Stimulated activated CD8-positive, alpha-beta memory T cell treated with anti-CD3 and anti-CD28 coated beads, Interleukin-12 subunit alpha, Interleukin-12 subunit beta, amount 100 ng/mL, for 4 hours (primary cell): Measurements from ENCODE around the gene RAPGEF5.

Experiments used
- DNase-seq: peaks from one replicate; pipeline ENCODE4 v3.0.0-alpha.2; 2020; ENCODE audit warnings: low read depth

Gene RAPGEF5

GRCh38 chr7:22378199-22378980 is 21.4 kb upstream of the RAPGEF5 start:
- DNase-seq = no peak

GRCh38 chr7:22377703-22378102 is 20.7 kb upstream of the RAPGEF5 start:
- no peak for DNase-seq

- no peak for DNase-seq
These were observed 18.6 kb upstream of the RAPGEF5 start for GRCh38 chr7:22375359-22376048.

GRCh38 chr7:22373911-22374310 is 17.0 kb upstream of the RAPGEF5 start:
- DNase-seq = no peak

GRCh38 chr7:22373388-22373787 is 16.4 kb upstream of the RAPGEF5 start:
- no peak for DNase-seq

GRCh38 chr7:22372863-22373262 is 15.9 kb upstream of the RAPGEF5 start:
- DNase-seq = no peak

GRCh38 chr7:22371878-22372277 is 14.9 kb upstream of the RAPGEF5 start:
- DNase-seq = no peak

GRCh38 chr7:22364900-22365299 is 7.9 kb upstream of the RAPGEF5 start:
- no peak for DNase-seq

- no peak for DNase-seq
These were observed 6.9 kb upstream of the RAPGEF5 start for GRCh38 chr7:22363756-22364422.

GRCh38 chr7:22361795-22362194 is 4.8 kb upstream of the RAPGEF5 start:
- no peak for DNase-seq

- DNase-seq = no peak
These were observed 4.4 kb upstream of the RAPGEF5 start for GRCh38 chr7:22361320-22361719.

GRCh38 chr7:22358820-22359697 is 2.1 kb upstream of the RAPGEF5 start:
- no peak for DNase-seq

- no peak for DNase-seq
These were observed 589 bp upstream of the RAPGEF5 start for GRCh38 chr7:22357311-22358175.

GRCh38 chr7:22356010-22356691 is 803 bp downstream of the RAPGEF5 start:
- DNase-seq = no peak

GRCh38 chr7:22355620-22356009 is 1.3 kb downstream of the RAPGEF5 start:
- DNase-seq = no peak

- no peak for DNase-seq
These were observed 2.5 kb downstream of the RAPGEF5 start for GRCh38 chr7:22354462-22354861.

GRCh38 chr7:22352887-22353286 is 4.1 kb downstream of the RAPGEF5 start:
- no peak for DNase-seq

- no peak for DNase-seq
These were observed 5.1 kb downstream of the RAPGEF5 start for GRCh38 chr7:22351878-22352277.

GRCh38 chr7:22351329-22351692 is 5.6 kb downstream of the RAPGEF5 start:
- no peak for DNase-seq

- DNase-seq = no peak
These were observed 6.3 kb downstream of the RAPGEF5 start for GRCh38 chr7:22350466-22351328.
